ENCODE data around the gene ALPI.
"Not testable (repeated sequence)": the region's sequence is repeated elsewhere in the genome, so short reads cannot be mapped to it uniquely, and the experiment has no call there.

The ALPI gene

DNA sequence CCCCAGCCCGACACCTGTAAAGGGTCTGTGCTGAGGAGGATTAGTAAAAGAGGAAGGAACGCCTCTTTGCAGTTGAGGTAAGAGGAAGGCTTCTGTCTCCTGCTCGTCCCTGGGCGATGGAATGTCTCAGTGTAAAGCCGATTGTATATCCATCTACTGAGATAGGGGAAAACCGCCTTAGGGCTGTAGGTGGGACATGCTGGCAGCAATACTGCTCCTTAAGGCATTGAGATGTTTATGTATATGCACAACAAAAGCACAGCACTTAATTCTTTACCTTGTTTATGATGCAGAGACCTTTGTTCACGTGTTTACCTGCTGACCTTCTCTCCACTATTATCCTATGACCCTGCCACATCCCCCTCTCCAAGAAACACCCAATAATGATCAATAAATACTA lies 32.5 kb upstream of the ALPI start:
- peaks cover 0 to 34% of the 10 kb centered on the region in 2 donors for H3K27me3 ChIP-seq (ENCODE audit: control insufficient read depth in 1 of 2, insufficient read depth in 2 of 2, low read length in 2 of 2)
- not testable (repeated sequence) for H3K9ac ChIP-seq (ENCODE audit: low read length); H3K4me3 ChIP-seq (ENCODE audit: low read depth in 1 of 2, low read length in 2 of 2); H3K27ac ChIP-seq (ENCODE audit: low read depth, low read length); H3K4me1 ChIP-seq (ENCODE audit: insufficient read depth, low read length); H3K36me3 ChIP-seq (ENCODE audit: insufficient read depth, low read length); H3K9me3 ChIP-seq (ENCODE audit: low read length)

DNA sequence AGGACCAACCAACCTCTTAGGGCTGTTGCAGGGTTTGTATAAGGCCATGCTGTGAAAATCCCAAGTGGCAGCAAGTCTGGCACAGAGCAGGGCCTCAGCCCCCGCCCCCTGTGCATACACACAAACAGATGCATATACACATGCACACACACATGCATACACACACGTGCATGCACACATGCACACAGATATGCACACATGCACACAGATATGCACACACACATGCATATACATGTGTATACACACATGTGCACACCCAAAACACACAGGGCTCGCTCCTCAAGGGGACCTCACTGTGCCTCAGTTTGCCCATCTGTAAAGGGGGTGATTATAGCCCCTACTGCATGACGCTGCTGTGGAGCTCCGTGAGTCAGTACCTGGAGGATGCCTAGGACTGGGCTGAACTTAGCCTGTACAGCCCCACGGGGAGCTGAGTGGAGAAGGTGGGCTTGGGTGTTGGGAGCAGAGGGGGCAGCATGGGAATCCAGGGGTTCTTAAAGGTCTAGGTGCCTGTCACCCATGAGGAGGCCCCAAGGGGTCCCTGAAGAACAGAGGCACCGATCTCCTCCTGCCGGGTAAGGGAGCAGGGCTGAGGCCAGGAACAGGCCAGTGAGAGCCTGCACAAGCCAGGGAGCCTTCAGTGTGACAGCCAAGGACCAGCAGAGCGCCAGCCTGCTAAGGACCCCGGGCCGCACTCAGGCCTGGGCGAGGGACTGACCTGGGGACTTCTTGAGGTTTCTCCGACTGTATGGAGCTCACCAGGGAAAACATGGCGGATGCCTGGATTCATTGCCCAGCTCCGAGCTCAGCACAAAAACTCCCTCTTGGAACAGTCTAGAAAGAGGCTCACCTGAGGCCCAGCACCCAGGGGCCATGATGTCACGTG lies 24.0 kb upstream of the ALPI start:
- Histone ChIP-seq H3K27me3 (ENCODE audit: control insufficient read depth in 1 of 2, insufficient read depth in 2 of 2, low read length in 2 of 2) (no peaks in the 10 kb centered on the region), H3K9ac (ENCODE audit: low read length) (no peak overlapping the region)

DNA sequence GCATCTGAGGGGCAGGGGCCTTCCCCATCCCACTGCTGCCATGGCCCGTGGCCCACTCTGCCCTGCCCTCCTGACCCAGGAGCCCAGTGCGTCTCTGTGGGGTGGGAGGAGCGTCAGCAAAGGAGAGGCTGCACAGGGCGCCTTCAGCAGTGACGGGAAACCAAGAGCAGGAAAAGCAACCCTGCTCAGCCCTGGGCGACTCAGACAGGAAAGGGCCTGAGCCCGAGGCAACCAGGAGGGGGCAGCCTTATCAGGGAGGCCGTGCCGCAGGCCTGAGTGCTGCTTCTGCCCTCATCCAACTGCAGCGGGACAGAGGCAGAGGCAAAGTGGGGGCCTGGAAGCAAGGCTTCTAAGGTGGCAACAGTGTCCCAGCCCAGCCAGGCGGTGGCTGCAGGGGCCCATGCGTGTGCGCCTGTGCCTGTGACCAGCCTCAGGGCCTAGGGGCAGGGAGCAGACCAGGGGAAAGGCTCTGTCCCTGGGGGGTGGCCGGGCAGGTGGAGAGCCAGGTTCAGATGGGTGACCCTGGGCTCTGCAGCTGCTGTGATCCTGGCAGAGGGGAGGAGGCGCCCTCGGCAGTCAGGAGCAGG lies 23.3 kb upstream of the ALPI start:
- H3K9me3 ChIP-seq (ENCODE audit: low read length): no peaks in the 10 kb centered on the region
- no peak overlapping the region for H3K27ac ChIP-seq (ENCODE audit: low read depth, low read length)
- H3K4me3 ChIP-seq (ENCODE audit: low read depth in 1 of 2, low read length in 2 of 2): no peak overlapping the region
- no peaks in the 10 kb centered on the region for H3K27me3 ChIP-seq (ENCODE audit: control insufficient read depth in 1 of 2, insufficient read depth in 2 of 2, low read length in 2 of 2)
- H3K36me3 ChIP-seq (ENCODE audit: insufficient read depth, low read length): no peaks in the 10 kb centered on the region
- H3K9ac ChIP-seq (ENCODE audit: low read length): no peak overlapping the region
- no peaks in the 10 kb centered on the region for H3K4me1 ChIP-seq (ENCODE audit: insufficient read depth, low read length)

More for the DNA sequence above, 24.0 kb upstream of the ALPI start:
- Histone ChIP-seq H3K36me3 (ENCODE audit: insufficient read depth, low read length) (no peaks in the 10 kb centered on the region), H3K27ac (ENCODE audit: low read depth, low read length) (no peak overlapping the region), H3K4me1 (ENCODE audit: insufficient read depth, low read length) (no peaks in the 10 kb centered on the region), H3K9me3 (ENCODE audit: low read length) (no peaks in the 10 kb centered on the region), H3K4me3 (ENCODE audit: low read depth in 1 of 2, low read length in 2 of 2) (no peak overlapping the region)

DNA sequence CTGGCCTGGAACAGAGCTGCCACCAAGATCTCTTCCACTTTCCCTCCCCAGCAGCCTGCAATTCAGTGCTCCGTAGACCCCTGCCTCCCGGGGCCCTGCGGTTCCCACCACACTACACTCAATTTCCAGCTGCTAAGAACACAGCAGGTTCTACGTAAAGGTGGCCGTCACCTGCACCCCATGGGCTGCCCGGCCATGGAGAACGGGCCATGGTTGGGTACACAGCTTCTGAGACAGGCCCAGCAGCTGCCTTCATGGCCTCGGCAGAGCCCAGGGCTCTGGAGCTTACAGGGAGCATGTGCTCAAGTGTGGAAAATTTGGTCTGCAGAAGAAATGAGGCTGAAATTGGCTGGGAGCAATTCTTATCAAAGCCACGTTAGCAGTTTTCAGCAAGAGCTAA lies 22.3 kb upstream of the ALPI start:
- not testable (repeated sequence) for H3K4me1 ChIP-seq (ENCODE audit: insufficient read depth, low read length); H3K36me3 ChIP-seq (ENCODE audit: insufficient read depth, low read length); H3K9me3 ChIP-seq (ENCODE audit: low read length); H3K27ac ChIP-seq (ENCODE audit: low read depth, low read length); H3K4me3 ChIP-seq (ENCODE audit: low read depth in 1 of 2, low read length in 2 of 2); H3K9ac ChIP-seq (ENCODE audit: low read length); H3K27me3 ChIP-seq (ENCODE audit: control insufficient read depth in 1 of 2, insufficient read depth in 2 of 2, low read length in 2 of 2)

DNA sequence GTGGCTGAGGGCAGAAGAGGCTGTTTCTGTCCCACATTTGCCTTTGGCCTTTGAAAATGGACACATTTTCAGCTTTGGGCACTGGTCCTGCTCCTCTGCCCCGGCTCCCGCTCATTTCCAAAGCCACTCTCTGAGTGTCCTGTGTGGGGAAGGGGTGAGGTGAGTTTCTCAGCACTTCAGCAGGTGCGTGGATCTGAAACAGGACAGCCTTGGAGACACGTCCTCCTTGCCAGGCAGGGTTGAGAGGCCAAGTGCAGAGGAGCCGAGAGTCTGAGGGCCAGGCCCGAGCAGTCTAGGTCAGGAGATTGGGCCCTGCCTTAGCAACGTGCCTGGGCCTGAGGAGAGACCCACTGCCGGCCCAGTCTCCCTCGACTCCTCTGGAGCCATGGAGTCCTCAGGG lies 21.9 kb upstream of the ALPI start:
- H3K9ac ChIP-seq (ENCODE audit: low read length): no peak overlapping the region
- no peak overlapping the region for H3K27ac ChIP-seq (ENCODE audit: low read depth, low read length)
- H3K4me3 ChIP-seq (ENCODE audit: low read depth in 1 of 2, low read length in 2 of 2): no peak overlapping the region
- no peaks in the 10 kb centered on the region for H3K36me3 ChIP-seq (ENCODE audit: insufficient read depth, low read length)
- no peaks in the 10 kb centered on the region for H3K4me1 ChIP-seq (ENCODE audit: insufficient read depth, low read length)
- H3K27me3 ChIP-seq (ENCODE audit: control insufficient read depth in 1 of 2, insufficient read depth in 2 of 2, low read length in 2 of 2): peaks cover 0 to 2% of the 10 kb centered on the region in 2 donors
- H3K9me3 ChIP-seq (ENCODE audit: low read length): no peaks in the 10 kb centered on the region

DNA sequence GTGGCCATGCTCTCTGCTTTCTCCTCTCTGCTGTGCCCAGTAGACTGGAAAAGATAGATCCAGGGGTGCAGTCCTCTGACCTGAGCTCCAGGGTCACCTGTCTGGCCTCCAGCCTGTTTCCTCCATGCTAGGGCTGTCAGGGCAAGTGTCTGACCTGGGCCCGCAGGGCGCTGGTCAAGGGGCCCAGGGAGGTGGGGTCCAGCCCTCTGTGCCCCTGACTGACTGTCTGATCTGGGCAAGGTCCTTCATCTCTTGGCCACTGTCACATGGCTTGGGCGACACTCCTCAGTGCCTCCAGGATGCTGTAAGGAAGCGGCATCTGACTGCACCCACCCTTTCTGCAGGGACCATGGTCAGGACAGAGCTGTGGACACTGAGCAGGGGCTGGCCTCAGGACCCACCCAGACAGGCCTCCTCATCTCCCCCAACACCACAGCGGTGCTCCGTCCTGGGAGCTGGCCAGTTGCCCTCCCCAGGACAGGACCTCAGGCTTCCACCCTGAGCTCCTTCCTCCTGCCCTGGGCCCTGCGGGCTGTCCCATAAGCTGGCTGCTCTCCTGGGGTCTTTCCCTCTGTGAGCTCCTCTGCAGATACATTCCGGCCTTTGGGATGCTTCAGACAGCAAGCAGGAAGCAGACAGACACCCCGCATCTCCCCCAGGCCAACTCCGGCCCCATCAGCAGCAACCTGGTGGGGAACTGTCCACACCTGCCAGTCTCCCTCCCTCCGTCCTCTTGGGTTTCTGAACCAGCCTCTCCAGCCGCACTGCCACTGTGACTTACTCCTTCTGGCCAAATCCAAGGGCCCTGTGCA lies 21.2 kb upstream of the ALPI start:
- H3K36me3 ChIP-seq (ENCODE audit: insufficient read depth, low read length): no peaks in the 10 kb centered on the region
- H3K27ac ChIP-seq (ENCODE audit: low read depth, low read length): no peak overlapping the region

DNA sequence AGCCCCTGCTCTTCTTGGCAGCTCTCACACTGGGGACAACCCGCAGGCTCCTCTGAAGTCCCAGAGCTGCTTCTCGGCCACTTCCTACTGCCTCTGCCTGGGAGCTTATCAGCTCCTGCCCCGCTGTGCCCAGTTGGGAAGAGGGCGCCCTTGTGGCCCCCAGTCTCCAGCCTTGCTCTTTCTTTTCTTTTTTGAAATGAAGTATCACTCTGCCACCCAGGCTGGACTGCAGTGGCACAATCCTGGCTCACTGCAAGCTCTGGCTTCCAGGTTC lies 20.6 kb upstream of the ALPI start:
- Histone ChIP-seq H3K36me3 (ENCODE audit: insufficient read depth, low read length) (no peaks in the 10 kb centered on the region), H3K27me3 (ENCODE audit: control insufficient read depth in 1 of 2, insufficient read depth in 2 of 2, low read length in 2 of 2) (peaks cover 0 to 3% of the 10 kb centered on the region in 2 donors), H3K9me3 (ENCODE audit: low read length) (no peaks in the 10 kb centered on the region), H3K4me1 (ENCODE audit: insufficient read depth, low read length) (no peaks in the 10 kb centered on the region), H3K27ac (ENCODE audit: low read depth, low read length) (no peak overlapping the region), H3K4me3 (ENCODE audit: low read depth in 1 of 2, low read length in 2 of 2) (no peak overlapping the region), H3K9ac (ENCODE audit: low read length) (no peak overlapping the region)

More for the DNA sequence above, 21.2 kb upstream of the ALPI start:
- H3K27me3 ChIP-seq (ENCODE audit: control insufficient read depth in 1 of 2, insufficient read depth in 2 of 2, low read length in 2 of 2): peaks cover 0 to 3% of the 10 kb centered on the region in 2 donors
- no peak overlapping the region for H3K9ac ChIP-seq (ENCODE audit: low read length)
- H3K9me3 ChIP-seq (ENCODE audit: low read length): no peaks in the 10 kb centered on the region
- H3K4me3 ChIP-seq (ENCODE audit: low read depth in 1 of 2, low read length in 2 of 2): no peak overlapping the region
- H3K4me1 ChIP-seq (ENCODE audit: insufficient read depth, low read length): no peaks in the 10 kb centered on the region

DNA sequence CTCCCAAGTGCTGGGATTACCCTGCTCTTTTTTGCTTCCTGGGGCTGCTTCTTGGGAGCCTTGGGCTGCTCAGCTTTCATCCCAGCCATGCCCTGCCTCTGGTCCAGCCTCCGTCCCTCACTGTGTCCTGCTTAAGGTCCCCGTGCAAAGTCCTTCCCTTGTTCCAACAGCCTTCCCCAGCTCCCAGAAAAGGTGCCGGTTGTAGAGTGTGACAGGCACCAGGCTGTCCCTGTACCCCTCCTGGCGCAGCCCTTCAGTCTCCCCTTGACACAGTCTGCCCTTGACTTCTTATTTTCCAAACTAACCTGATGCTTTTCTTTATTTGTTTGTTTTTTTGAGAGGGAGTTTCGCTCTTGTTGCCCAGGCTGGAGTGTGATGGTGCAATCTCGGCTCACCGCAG lies 20.1 kb upstream of the ALPI start:
- Histone ChIP-seq H3K4me1 (ENCODE audit: insufficient read depth, low read length) (no peaks in the 10 kb centered on the region), H3K4me3 (ENCODE audit: low read depth in 1 of 2, low read length in 2 of 2) (no peak overlapping the region)

DNA sequence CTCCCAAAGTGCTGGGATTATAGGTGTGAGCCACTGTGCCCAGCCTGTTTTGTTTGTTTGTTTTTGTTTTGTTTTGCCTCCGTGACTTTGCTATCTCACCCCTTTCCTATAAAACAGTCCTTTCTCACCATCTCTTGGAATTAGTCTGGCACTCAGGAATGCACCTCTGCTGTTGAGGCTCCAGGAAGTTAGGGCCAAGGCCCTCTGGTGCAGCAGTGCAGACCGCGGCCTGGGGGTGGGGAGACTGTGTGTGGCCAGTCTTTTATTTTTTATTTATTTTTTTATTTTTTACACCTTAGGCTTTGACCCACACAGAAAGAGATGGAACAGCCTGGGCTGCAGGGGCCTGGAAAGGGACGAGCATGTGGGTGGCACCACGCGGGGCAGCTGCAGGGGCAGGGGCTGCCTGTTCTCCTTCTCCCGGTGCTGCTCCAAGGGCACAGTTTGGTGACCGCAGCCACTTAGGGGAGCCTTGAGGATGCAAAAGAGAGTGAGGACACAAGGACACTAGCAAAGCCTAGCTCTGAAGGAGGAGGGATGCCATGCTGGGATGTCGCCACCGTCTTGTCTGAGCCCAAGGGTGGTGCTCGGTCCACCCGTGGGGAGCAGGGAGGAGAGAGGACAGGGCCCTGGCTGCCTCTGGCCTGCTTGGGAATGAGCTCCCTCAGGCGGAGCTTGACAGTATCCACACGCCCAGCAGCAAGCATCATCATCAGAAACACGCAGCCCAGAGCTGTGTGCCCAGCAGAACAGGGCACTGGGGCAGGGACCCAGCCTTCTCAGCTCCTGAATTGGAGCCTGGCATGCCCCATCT lies 19.4 kb upstream of the ALPI start:
- no peak overlapping the region for H3K27ac ChIP-seq (ENCODE audit: low read depth, low read length)
- no peak overlapping the region for H3K4me3 ChIP-seq (ENCODE audit: low read depth in 1 of 2, low read length in 2 of 2)
- no peaks in the 10 kb centered on the region for H3K9me3 ChIP-seq (ENCODE audit: low read length)
- no peak overlapping the region for H3K9ac ChIP-seq (ENCODE audit: low read length)
- peaks cover 0 to 3% of the 10 kb centered on the region in 2 donors for H3K27me3 ChIP-seq (ENCODE audit: control insufficient read depth in 1 of 2, insufficient read depth in 2 of 2, low read length in 2 of 2)
- H3K4me1 ChIP-seq (ENCODE audit: insufficient read depth, low read length): no peaks in the 10 kb centered on the region
- no peaks in the 10 kb centered on the region for H3K36me3 ChIP-seq (ENCODE audit: insufficient read depth, low read length)

More for the DNA sequence above, 20.1 kb upstream of the ALPI start:
- no peak overlapping the region for H3K27ac ChIP-seq (ENCODE audit: low read depth, low read length)
- no peaks in the 10 kb centered on the region for H3K36me3 ChIP-seq (ENCODE audit: insufficient read depth, low read length)
- H3K27me3 ChIP-seq (ENCODE audit: control insufficient read depth in 1 of 2, insufficient read depth in 2 of 2, low read length in 2 of 2): peaks cover 0 to 3% of the 10 kb centered on the region in 2 donors
- H3K9me3 ChIP-seq (ENCODE audit: low read length): no peaks in the 10 kb centered on the region
- H3K9ac ChIP-seq (ENCODE audit: low read length): no peak overlapping the region

DNA sequence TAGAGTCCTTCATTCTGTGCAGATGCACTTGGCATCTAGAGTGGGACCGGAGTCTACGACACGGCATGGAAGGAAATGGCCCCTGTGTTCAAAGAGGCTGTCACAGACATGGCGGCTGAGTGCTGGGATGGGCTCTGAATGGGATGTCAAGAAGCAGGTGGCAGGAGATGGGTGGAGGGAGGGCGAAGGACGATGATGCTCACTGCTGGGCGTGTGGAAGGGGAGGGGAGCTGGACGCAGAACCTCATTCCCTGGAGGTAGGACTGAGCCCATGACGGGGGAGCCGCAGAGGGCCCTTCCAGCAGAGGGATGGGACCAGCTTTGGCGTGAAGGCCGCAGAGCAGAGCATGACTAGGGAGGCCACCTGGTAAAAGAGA lies 18.8 kb upstream of the ALPI start:
- H3K9ac ChIP-seq (ENCODE audit: low read length): no peak overlapping the region
- H3K27me3 ChIP-seq (ENCODE audit: control insufficient read depth in 1 of 2, insufficient read depth in 2 of 2, low read length in 2 of 2): peaks cover 0 to 3% of the 10 kb centered on the region in 2 donors
- no peaks in the 10 kb centered on the region for H3K4me1 ChIP-seq (ENCODE audit: insufficient read depth, low read length)
- H3K9me3 ChIP-seq (ENCODE audit: low read length): no peaks in the 10 kb centered on the region
- H3K4me3 ChIP-seq (ENCODE audit: low read depth in 1 of 2, low read length in 2 of 2): no peak overlapping the region
- H3K36me3 ChIP-seq (ENCODE audit: insufficient read depth, low read length): no peaks in the 10 kb centered on the region
- no peak overlapping the region for H3K27ac ChIP-seq (ENCODE audit: low read depth, low read length)

DNA sequence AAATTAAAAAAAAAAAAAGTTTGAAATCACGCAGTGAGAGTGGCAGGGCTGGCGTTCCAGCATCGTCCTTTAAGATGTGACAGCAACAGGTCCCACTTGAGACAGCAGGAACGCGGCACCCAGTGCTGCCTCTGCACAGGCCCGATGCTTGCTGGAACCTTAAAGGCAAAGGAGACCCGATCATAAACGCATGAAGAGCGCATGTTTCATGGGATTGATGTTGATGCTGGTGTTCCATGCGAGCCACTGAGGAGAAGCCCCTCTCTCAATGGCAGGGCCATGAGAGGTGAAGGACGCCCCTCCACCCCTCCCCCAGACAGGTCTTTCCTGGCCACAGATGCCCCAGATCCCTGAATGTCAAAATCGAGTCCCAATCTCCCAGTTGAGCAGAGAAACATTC lies 17.9 kb upstream of the ALPI start:
- Histone ChIP-seq H3K4me1 (ENCODE audit: insufficient read depth, low read length) (no peaks in the 10 kb centered on the region), H3K27me3 (ENCODE audit: control insufficient read depth in 1 of 2, insufficient read depth in 2 of 2, low read length in 2 of 2) (peaks cover 0 to 3% of the 10 kb centered on the region in 2 donors), H3K9me3 (ENCODE audit: low read length) (no peaks in the 10 kb centered on the region), H3K9ac (ENCODE audit: low read length) (no peak overlapping the region), H3K36me3 (ENCODE audit: insufficient read depth, low read length) (no peaks in the 10 kb centered on the region), H3K4me3 (ENCODE audit: low read depth in 1 of 2, low read length in 2 of 2) (no peak overlapping the region), H3K27ac (ENCODE audit: low read depth, low read length) (no peak overlapping the region)

All from muscle layer of colon (tissue), 2 donors.